GM18505 (cell line): ENCODE data around the gene UBE2L6.

Experiments
- ATAC-seq: cut with Tn5 transposase; IDR thresholded peaks from one replicate; pipeline ENCODE4 v1.9.1; 2021; ENCODE audit not compliant: unreplicated experiment
- POLR2A ChIP-seq: IDR thresholded peaks from 4 replicates; pipeline ENCODE4 v1.6.1; 2011; ENCODE audit warnings: borderline replicate concordance; ENCODE audit not compliant: insufficient read depth, insufficient read length; ENCODE audit errors: extremely low read depth

Gene UBE2L6

DNA sequence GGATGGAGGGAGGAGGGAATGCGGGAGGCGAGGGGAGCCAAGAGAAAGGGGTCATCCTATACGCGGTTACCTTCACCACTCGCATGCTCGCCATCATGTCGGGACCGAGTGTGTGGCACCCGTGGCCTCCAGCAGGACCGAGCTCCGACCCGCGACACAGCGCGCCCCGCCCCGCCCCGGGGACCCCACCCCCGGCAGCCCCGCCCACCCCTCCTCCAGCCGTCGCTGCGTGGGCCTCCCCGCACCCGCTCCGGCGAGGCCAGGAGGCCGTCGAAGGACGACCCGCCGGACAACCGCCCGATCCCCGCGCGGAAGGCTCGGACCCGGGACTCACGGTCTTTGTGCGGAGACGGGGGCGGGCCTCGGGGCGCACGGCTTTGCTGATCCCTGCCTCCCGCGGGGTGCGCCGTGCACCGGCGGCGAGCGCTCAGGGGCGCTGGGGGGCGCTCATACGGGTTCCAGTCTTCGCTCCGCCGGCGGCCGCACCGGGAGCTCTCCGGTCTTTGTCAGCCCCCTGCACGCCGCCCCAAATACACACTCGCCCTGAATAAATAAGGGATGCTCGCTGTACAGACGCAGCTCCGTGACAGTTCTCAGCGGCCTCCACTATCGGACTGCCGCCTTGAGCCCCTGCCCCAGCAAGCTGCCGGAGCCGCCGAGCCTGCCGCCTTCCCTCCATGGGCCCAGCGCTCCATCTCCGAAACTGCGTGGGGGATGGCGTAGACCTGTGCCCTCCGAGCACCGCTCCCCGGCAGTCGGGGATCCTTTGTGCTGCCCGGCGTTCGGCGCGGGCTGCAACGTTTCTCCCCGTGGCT, at the start of gene UBE2L6:
TSS of gene UBE2L6 (minus strand) at position 158 of the 815 bp plus-strand sequence. CDS start at position 97, 61 bp downstream.
- ATAC-seq = peak; percentile 69
- peak; percentile 62 for TF ChIP-seq POLR2A

DNA sequence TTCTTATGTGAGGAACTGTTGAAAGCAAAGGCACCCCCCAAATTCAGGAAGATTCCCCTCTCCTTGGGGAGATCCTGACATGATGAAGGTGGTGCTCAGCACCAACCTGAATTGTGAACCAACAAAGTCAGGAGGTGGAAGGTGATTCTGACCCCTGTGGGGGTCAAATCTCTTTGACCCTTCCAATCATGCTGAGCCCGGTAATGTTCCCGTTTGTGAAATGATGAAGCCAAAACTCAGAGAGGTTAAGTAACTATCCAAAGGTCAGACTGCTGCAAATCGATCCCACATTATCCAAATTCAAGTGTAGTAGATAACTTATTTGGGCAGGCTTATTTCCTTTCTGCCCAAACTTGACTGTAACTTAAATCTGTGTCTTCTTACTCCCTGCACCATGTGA, 49.1 kb upstream of the UBE2L6 start:
- no peak for ATAC-seq
- TF ChIP-seq POLR2A = no peak

DNA sequence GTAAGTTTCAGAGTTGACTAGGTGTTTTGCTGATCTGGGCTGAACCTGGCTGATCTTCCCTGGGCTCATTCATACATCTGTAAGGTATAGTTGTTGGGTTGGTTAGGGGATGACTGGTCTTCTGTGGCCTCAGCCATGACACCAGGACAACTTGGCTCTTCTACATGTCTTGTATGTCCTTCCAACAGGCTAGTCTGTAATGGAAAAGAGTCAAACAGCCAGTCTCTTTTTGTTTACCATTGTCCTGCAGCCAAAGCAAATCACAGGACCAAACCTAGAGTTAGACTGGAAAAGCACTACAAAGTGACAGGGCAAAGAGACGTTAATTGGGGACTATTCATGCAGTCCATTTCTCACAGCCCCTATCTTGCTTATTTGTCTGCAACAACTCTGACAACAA, 47.8 kb upstream of the UBE2L6 start:
- no peak for TF ChIP-seq POLR2A
- ATAC-seq = no peak

DNA sequence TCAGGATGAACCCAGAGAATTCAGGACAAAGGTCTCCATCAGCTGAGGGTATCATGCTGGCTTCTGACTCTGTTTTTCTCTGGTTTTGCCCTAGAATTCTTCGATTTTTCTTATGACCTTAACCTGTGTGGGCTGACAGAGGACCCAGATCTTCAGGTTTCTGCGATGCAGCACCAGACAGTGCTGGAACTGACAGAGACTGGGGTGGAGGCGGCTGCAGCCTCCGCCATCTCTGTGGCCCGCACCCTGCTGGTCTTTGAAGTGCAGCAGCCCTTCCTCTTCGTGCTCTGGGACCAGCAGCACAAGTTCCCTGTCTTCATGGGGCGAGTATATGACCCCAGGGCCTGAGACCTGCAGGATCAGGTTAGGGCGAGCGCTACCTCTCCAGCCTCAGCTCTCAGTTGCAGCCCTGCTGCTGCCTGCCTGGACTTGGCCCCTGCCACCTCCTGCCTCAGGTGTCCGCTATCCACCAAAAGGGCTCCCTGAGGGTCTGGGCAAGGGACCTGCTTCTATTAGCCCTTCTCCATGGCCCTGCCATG, 46.8 kb upstream of the UBE2L6 start:
- no peak for ATAC-seq
- TF ChIP-seq POLR2A = no peak

DNA sequence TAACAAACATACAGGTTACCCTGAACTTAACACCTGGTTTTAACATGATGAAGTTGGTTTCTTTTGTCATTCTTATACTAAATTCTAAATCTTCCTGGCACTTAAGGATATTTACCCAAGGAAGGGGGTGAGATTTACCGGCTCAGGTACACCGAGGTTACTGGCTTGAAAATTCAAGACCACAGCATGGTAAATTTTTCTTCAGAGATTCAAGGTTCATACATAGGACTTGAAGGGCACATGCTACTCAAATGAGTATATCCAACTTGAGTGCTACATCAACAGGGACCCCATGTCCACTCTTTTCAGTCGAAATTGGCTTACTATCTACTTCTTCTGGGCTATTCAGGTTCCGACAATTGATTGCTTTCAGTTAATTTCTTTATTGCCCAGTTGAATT, 42.7 kb upstream of the UBE2L6 start:
- no peak for ATAC-seq
- TF ChIP-seq POLR2A = no peak

- no peak for TF ChIP-seq POLR2A
- ATAC-seq = no peak
Observed at GRCh38 chr11:57605028-57605420, 37.6 kb upstream of the UBE2L6 start.

- no peak for TF ChIP-seq POLR2A
- no peak for ATAC-seq
Observed at GRCh38 chr11:57604296-57605027, 37.0 kb upstream of the UBE2L6 start.

DNA sequence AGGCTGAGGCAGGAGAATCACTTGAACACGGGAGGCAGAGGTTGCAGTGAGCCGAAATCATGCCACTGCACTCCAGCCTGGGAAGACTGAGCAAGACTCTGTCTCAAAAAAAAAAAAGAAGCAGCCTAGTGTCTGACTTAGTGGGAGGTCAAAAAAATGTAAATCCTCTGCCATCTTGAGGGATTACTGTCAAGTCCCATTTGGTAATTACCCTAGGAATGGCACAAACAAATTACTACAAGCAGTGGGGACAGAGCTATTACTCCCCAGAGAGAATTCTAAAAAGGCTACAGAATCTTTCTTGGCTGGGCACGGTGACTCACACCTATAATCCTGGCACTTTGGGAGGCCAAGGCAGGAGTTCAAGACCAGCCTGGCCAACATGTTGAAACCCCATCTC, 33.8 kb upstream of the UBE2L6 start:
- ATAC-seq = no peak
- no peak for TF ChIP-seq POLR2A

DNA sequence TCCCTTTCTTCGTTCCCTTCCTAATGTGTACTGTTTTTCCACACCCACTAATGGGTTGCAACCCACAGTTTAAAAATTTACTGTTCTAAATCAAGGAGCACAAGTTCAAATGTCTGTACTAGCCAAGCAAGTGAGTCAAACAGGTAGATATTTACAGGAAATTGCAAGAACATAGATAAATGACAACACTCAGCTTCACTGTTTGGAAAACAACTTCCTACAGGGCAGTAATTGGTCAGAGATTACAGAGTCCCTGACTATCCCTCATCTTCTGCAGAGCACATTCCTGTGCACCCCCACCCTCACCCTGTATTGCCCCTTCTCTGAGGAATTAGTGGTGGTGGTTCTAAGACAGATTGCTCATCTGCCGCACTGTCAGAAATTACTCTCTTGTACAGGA, 31.9 kb upstream of the UBE2L6 start:
- no peak for ATAC-seq
- TF ChIP-seq POLR2A = no peak

DNA sequence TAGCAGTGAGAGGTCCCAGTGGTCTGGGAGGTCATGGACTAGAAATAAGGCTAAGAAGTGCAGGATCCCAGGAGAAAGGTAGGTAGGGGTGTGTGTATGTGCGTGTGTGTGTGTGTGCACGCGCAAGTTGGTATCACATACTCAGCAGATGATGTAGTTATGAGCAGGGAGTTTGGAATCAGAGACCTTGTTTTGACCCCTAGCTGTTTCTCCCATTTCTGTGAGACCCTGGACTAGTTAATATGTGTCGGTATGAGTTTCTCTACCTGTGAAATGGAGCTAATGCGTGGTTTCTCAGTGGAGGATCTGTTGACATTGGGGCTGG, 31.3 kb upstream of the UBE2L6 start:
- ATAC-seq = no peak
- no peak for TF ChIP-seq POLR2A

- ATAC-seq = no peak
- TF ChIP-seq POLR2A = no peak
Observed at GRCh38 chr11:57597916-57598830, 30.7 kb upstream of the UBE2L6 start.

GRCh38 chr11:57597461-57597915, 30.0 kb upstream of the UBE2L6 start, which contains the start of gene SERPING1:
Gene SERPING1, plus strand, starts transcription at chr11:57597685. Its CDS starts 586 bp downstream, at chr11:57598271.
- TF ChIP-seq POLR2A = no peak
- ATAC-seq = no peak
